ENCODE measurements around the gene STIMATE. TPM values are rescaled to one million over a fixed set of nuclear protein-coding genes. Genes with fewer than 3 reads are reported as not detected.

STIMATE gene
- total and polyA plus RNA-seq, 7 donors: 2.5 to 19.5 (median 11.5) TPM

GRCh38 chr3:52892290-52892624 is 5.1 kb downstream of the STIMATE start:
- no peaks in the 10 kb centered on the region for H3K9me3 ChIP-seq
- H3K4me3 ChIP-seq: no peak overlapping the region
- 78 to 86% methylated on average over 5 of the region's 5 CpGs for WGBS, 2 donors
- peak overlapping the region; percentile 5 to 69 (median 48) for H3K27ac ChIP-seq
- no peak for TF ChIP-seq POLR2AphosphoS5 (IDR thresholded peaks at IDR 0.05)
- TF ChIP-seq POLR2A (IDR thresholded peaks at IDR 0.05): no peak
- TF ChIP-seq, protein P1, sequence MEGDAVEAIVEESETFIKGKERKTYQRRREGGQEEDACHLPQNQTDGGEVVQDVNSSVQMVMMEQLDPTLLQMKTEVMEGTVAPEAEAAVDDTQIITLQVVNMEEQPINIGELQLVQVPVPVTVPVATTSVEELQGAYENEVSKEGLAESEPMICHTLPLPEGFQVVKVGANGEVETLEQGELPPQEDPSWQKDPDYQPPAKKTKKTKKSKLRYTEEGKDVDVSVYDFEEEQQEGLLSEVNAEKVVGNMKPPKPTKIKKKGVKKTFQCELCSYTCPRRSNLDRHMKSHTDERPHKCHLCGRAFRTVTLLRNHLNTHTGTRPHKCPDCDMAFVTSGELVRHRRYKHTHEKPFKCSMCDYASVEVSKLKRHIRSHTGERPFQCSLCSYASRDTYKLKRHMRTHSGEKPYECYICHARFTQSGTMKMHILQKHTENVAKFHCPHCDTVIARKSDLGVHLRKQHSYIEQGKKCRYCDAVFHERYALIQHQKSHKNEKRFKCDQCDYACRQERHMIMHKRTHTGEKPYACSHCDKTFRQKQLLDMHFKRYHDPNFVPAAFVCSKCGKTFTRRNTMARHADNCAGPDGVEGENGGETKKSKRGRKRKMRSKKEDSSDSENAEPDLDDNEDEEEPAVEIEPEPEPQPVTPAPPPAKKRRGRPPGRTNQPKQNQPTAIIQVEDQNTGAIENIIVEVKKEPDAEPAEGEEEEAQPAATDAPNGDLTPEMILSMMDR (IDR thresholded peaks at IDR 0.05): no peak
- no peak for TF ChIP-seq EP300 (IDR thresholded peaks at IDR 0.05)
- H3K27me3 ChIP-seq: no peaks in the 10 kb centered on the region
- H3K4me1 ChIP-seq: peaks cover 0 to 55% (median 42%) of the 10 kb centered on the region in 4 donors
- DNase-seq: no peak
- intact Hi-C loops (cut with DNase I): no loop called here
- no peaks in the 10 kb centered on the region for H3K36me3 ChIP-seq

DNA sequence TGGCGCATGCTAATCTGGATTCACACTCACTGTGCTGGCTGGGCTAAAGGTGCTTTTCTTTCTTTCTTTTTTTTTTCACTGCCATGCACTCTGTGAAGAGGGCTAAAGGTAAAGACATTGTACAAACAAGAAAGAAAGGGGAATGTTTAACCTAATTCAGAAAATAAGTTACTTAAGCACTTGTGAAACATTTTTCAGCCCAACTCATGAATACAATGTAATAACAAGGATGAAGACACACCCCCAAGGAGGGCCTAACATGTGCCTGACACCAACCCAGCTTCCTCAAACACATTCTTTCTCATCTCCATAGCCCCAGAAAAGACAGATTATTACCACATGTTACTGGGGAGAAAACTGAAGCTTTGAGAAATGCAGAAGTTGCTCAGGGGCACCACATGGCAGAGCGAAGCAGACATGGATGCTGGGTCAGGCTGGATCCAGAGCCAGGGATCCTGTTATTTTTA is 5.7 kb downstream of the STIMATE start:
- TF ChIP-seq POLR2AphosphoS5 (IDR thresholded peaks at IDR 0.05) (no peak), POLR2A (IDR thresholded peaks at IDR 0.05) (no peak), EP300 (IDR thresholded peaks at IDR 0.05) (no peak)
- TF ChIP-seq, protein P1 (IDR thresholded peaks at IDR 0.05): no peak
- Histone ChIP-seq H3K36me3 (no peaks in the 10 kb centered on the region), H3K9me3 (no peaks in the 10 kb centered on the region), H3K27me3 (no peaks in the 10 kb centered on the region), H3K27ac (peak overlapping the region in 3 of 4 donors; percentile 27 to 69 (median 68)), H3K4me3 (no peak overlapping the region), H3K4me1 (peaks cover 0 to 52% (median 40%) of the 10 kb centered on the region in 4 donors)
- intact Hi-C loops (cut with DNase I): no loop called here
- WGBS, 2 donors: 68 to 87% methylated on average over 2 of the region's 2 CpGs
- no peak for DNase-seq

- Histone ChIP-seq H3K36me3 (peaks cover 0 to under 1% (median 0%) of the 10 kb centered on the region in 4 donors), H3K27me3 (no peaks in the 10 kb centered on the region), H3K27ac (peak overlapping the region in 2 of 4 donors; percentile 68 to 69), H3K4me1 (peaks cover 0 to 47% (median 35%) of the 10 kb centered on the region in 4 donors), H3K9me3 (no peaks in the 10 kb centered on the region), H3K4me3 (no peak overlapping the region)
- TF ChIP-seq, protein P1 (IDR thresholded peaks at IDR 0.05): no peak
- no peak for TF ChIP-seq POLR2A (IDR thresholded peaks at IDR 0.05)
- TF ChIP-seq POLR2AphosphoS5 (IDR thresholded peaks at IDR 0.05): no peak
- no peak for TF ChIP-seq EP300 (IDR thresholded peaks at IDR 0.05)
- WGBS, 2 donors: 78 to 85% methylated on average over 9 of the region's 9 CpGs
- intact Hi-C loops (cut with DNase I): no loop called here
- no peak for DNase-seq
These were observed 6.2 kb downstream of the STIMATE start for GRCh38 chr3:52891164-52891563.

GRCh38 chr3:52890735-52891134 is 6.6 kb downstream of the STIMATE start:
- intact Hi-C loops (cut with DNase I): no loop called here

More at GRCh38 chr3:52890735-52891134, 6.6 kb downstream of the STIMATE start:
- no peaks in the 10 kb centered on the region for H3K27me3 ChIP-seq
- peaks cover 0 to 43% (median 31%) of the 10 kb centered on the region in 4 donors for H3K4me1 ChIP-seq
- no peaks in the 10 kb centered on the region for H3K9me3 ChIP-seq
- H3K36me3 ChIP-seq: peaks cover 0 to 4% (median 1%) of the 10 kb centered on the region in 4 donors
- WGBS, 2 donors: 90 to 94% methylated on average over 5 of the region's 5 CpGs
- TF ChIP-seq POLR2AphosphoS5 (IDR thresholded peaks at IDR 0.05) (no peak), POLR2A (IDR thresholded peaks at IDR 0.05) (no peak), EP300 (IDR thresholded peaks at IDR 0.05) (no peak)
- TF ChIP-seq, protein P1 (IDR thresholded peaks at IDR 0.05): no peak
- H3K27ac ChIP-seq: no peak overlapping the region
- no peak overlapping the region for H3K4me3 ChIP-seq
- no peak for DNase-seq
